Neural cell (in vitro differentiated cells): ENCODE measurements around the gene CEP350.

ENCODE experiments used
- MXI1 ChIP-seq: fragments of 450-650 bp; conservative IDR thresholded peaks from 2 replicates; pipeline ENCODE4 v1.6.1; 2014; ENCODE audit warnings: antibody characterized with exemption, mild to moderate bottlenecking; ENCODE audit not compliant: poor library complexity, severe bottlenecking
- POLR2AphosphoS5 ChIP-seq: IDR thresholded peaks from 2 replicates; pipeline ENCODE4 v1.6.1; 2012
- TF ChIP-seq, protein P1 (sequence below): fragments of 450-650 bp; IDR thresholded peaks from 2 replicates; pipeline ENCODE4 v1.5.1; 2014; ENCODE audit warnings: antibody characterized with exemption, mild to moderate bottlenecking, moderate library complexity; ENCODE audit not compliant: poor library complexity, severe bottlenecking

DNA sequence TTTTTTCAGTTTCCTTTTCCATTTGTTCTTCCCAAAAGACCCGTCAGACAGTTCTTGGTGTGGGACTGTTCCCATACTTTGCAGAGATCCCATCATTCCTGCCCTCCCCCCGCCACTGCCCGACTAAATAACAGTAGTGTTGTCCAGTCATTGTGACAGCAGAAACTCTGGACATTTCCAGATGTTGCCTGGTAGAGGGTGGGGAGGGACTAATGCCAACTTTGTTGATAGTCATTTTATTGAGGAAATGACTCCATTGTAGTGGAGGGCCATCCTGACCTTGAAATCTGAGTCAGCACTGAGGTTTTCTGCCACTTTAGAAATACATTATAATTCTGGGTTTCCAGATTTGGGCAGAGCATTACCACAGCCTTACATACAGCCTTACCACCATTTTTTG, 85.4 kb downstream of the CEP350 start:
- TF ChIP-seq, protein P1, sequence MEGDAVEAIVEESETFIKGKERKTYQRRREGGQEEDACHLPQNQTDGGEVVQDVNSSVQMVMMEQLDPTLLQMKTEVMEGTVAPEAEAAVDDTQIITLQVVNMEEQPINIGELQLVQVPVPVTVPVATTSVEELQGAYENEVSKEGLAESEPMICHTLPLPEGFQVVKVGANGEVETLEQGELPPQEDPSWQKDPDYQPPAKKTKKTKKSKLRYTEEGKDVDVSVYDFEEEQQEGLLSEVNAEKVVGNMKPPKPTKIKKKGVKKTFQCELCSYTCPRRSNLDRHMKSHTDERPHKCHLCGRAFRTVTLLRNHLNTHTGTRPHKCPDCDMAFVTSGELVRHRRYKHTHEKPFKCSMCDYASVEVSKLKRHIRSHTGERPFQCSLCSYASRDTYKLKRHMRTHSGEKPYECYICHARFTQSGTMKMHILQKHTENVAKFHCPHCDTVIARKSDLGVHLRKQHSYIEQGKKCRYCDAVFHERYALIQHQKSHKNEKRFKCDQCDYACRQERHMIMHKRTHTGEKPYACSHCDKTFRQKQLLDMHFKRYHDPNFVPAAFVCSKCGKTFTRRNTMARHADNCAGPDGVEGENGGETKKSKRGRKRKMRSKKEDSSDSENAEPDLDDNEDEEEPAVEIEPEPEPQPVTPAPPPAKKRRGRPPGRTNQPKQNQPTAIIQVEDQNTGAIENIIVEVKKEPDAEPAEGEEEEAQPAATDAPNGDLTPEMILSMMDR, result no peak
- TF ChIP-seq POLR2AphosphoS5, result no peak
- no peak for TF ChIP-seq MXI1
